Fibroblast of lung (primary cell): ENCODE results near the gene GRK4. TPM values are rescaled to one million over a fixed set of nuclear protein-coding genes. Genes with fewer than 3 reads are reported as not detected.
A peak's percentile ranks its signal among the peaks of the same experiment; 100 is the strongest.

ENCODE experiments used
- DNase-seq, 2 donors: peaks; one replicate each; pipeline versions ENCODE4 v3.0.0 to v3.0.0-alpha.2; 2010; ENCODE audit warnings: low read depth in 2 of 2
- H2AFZ ChIP-seq: 2 replicates; pipeline ENCODE4 v1.5.1; 2012; ENCODE audit warnings: low read length, control low read depth, inconsistent platforms
- H3K27ac ChIP-seq: 2 replicates; pipeline ENCODE4 v1.5.1; 2011; ENCODE audit warnings: low read length, control low read depth; ENCODE audit not compliant: insufficient read depth
- H3K27me3 ChIP-seq: 2 replicates; pipeline ENCODE4 v1.5.1; 2011; ENCODE audit warnings: mild to moderate bottlenecking, low read length; ENCODE audit not compliant: control insufficient read depth, insufficient read depth
- H3K36me3 ChIP-seq: 2 replicates; pipeline ENCODE4 v1.5.1; 2011; ENCODE audit warnings: low read length; ENCODE audit not compliant: control insufficient read depth, insufficient read depth
- H3K4me1 ChIP-seq: 2 replicates; pipeline ENCODE4 v1.5.1; 2011; ENCODE audit warnings: low read length; ENCODE audit not compliant: control insufficient read depth, insufficient read depth; ENCODE audit errors: extremely low read depth
- H3K4me2 ChIP-seq: 2 replicates; pipeline ENCODE4 v1.5.1; 2011; ENCODE audit warnings: low read length, control low read depth; ENCODE audit not compliant: insufficient read depth; ENCODE audit errors: extremely low read depth
- H3K4me3 ChIP-seq, 4 experiments: fragments of 200-600 bp in 1 of 4; sonication (generic) in 1 of 4; replicated peaks in 1 of 4; 2 replicates each; pipeline ENCODE4 v1.5.1; 2011 to 2016; ENCODE audit warnings: low read length in 4 of 4, low read depth in 3 of 4, mild to moderate bottlenecking in 3 of 4, control low read depth in 2 of 4, inconsistent platforms in 1 of 4, mixed read lengths in 1 of 4; ENCODE audit not compliant: insufficient read depth in 1 of 4; ENCODE audit errors: control extremely low read depth in 1 of 4
- H3K79me2 ChIP-seq: 2 replicates; pipeline ENCODE4 v1.5.1; 2012; ENCODE audit warnings: mild to moderate bottlenecking, low read length, inconsistent platforms; ENCODE audit not compliant: control insufficient read depth, insufficient read depth
- H3K9ac ChIP-seq: 2 replicates; pipeline ENCODE4 v1.5.1; 2011; ENCODE audit warnings: mild to moderate bottlenecking, low read length, control low read depth; ENCODE audit not compliant: insufficient read depth
- H3K9me3 ChIP-seq: 2 replicates; pipeline ENCODE4 v1.5.1; 2012; ENCODE audit warnings: low read depth, low read length; ENCODE audit not compliant: control insufficient read depth, insufficient read depth
- H4K20me1 ChIP-seq: 2 replicates; pipeline ENCODE4 v1.5.1; 2011; ENCODE audit warnings: low read length; ENCODE audit not compliant: control insufficient read depth, insufficient read depth; ENCODE audit errors: extremely low read depth
- CTCF ChIP-seq, 2 donors: IDR thresholded peaks in 1 of 2; conservative IDR thresholded peaks in 1 of 2; 1 replicate in 1 of 2; 2 replicates in 1 of 2; pipeline ENCODE4 v1.5.1; 2011 to 2012; ENCODE audit warnings: low read length in 2 of 2, control low read depth in 1 of 2, inconsistent platforms in 1 of 2, low read depth in 1 of 2, mild to moderate bottlenecking in 1 of 2
- EZH2 ChIP-seq: IDR thresholded peaks from 2 replicates; pipeline ENCODE4 v1.5.1; 2012; ENCODE audit warnings: low read length, control low read depth, mild to moderate bottlenecking; ENCODE audit errors: missing control alignments
- polyA minus RNA-seq: library from RNA; depleted of rRNA, polyadenylated mRNA; stranded (reverse); fragments of >200 nt; gene quantifications from 2 replicates; pipeline ENCODE4 v1.2.3, GENCODE V29; 2011; ENCODE audit warnings: low replicate concordance
- polyA plus RNA-seq, 2 donors: library from polyadenylated mRNA; depleted of rRNA in 1 of 2; stranded (reverse) in 1 of 2; unstranded in 1 of 2; fragments of >200 nt; gene quantifications; 2 replicates each; pipeline ENCODE4 v1.2.1, GENCODE V29; 2011 to 2012; ENCODE audit warnings: missing spikeins in 1 of 2
- total RNA-seq: library from RNA; depleted of rRNA; stranded (reverse); fragments of >200 nt; gene quantifications from 2 replicates; pipeline ENCODE4 v1.2.1, GENCODE V29; 2014

GRK4 gene
- total RNA-seq (5.9 and 6.9 TPM in 2 replicates), polyA plus RNA-seq (4.0 and 4.4 TPM in 2 replicates), polyA minus RNA-seq (2.1 and 10.2 TPM in 2 replicates)
- 4.3 and 4.4 TPM in 2 replicates for polyA plus RNA-seq (2012)

- peak within 1 kb of the TSS; percentile 81 for H2AFZ ChIP-seq
- H3K27me3 ChIP-seq, result no peaks in the 10 kb centered on the region
- peak within 1 kb of the TSS; percentile 91 for H3K27ac ChIP-seq
- H3K4me1 ChIP-seq, result peaks cover 4% of the 10 kb centered on the region
- no peaks in the 10 kb centered on the region for H4K20me1 ChIP-seq
- peak within 1 kb of the TSS; percentile 94 for H3K4me2 ChIP-seq
- TF ChIP-seq CTCF (conservative IDR thresholded peaks at IDR 0.05 in 1 of 2, IDR thresholded peaks at IDR 0.05 in 1 of 2; ENCODE audit: low read depth in 1 of 2, low read length in 2 of 2) (peak in 1 of 2 donors; percentile 6), EZH2 (no peak)
- peaks cover 2% of the 10 kb centered on the region for H3K36me3 ChIP-seq
- H3K4me3 ChIP-seq, result peak within 1 kb of the TSS; percentile 87 to 97 (median 90)
- peak within 1 kb of the TSS; percentile 95 for H3K9ac ChIP-seq
- DNase-seq, result peak; percentile 98
- no peaks in the 10 kb centered on the region for H3K9me3 ChIP-seq
- peaks cover 38% of the 10 kb centered on the region for H3K79me2 ChIP-seq
Measured at GRCh38 chr4:2963175-2963965, at the start of gene GRK4, which contains the start of gene NOP14. Gene GRK4, plus strand, starts transcription at chr4:2963571. Its CDS starts 500 bp downstream, at chr4:2964071. Gene NOP14, minus strand, starts transcription at chr4:2963406. Its CDS starts 87 bp downstream, at chr4:2963319.

DNA sequence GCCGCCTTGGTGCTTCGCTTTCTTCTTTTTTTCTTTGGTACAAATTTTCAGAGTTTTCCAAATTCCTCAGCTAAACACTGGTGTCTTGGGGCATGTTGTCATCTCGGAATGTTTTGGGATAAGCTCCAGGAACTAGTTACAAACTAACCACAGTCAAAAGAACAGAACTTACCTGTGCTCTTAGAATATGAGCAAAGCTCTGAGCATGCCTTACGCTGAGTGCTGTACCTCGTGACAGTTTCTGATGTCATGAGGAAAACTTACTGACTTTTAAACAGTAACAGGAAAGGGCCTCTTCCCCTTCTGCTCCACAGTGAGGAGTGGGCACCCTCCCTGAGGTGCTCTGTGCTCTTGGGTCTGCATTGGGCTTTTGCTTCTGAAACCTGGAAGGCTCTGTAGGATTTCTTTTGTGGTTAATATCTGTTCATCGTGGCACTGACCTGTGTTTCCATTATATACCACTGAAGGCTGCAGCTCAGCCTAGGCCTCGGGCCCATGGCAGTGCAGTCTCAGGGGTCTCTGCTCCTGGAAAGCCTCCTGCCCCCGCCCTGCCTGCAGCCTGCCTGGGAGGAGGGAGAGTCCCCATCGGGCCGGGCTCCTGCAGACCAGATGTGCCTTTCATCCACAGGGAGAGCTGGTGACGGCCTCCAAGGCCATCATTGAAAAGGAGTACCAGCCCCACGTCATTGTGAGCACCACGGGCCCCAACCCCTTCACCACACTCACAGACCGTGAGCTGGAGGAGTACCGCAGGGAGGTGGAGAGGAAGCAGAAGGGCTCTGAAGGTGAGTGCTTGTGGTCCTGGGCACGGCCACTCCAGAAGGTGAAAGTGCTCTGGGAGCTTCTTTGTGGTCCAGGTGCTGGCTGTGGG lies 48.9 kb upstream of the GRK4 start:
- Histone ChIP-seq H3K36me3 (peaks cover 13% of the 10 kb centered on the region), H2AFZ (no peak overlapping the region), H3K4me2 (no peak overlapping the region), H3K4me1 (no peaks in the 10 kb centered on the region), H3K9ac (no peak overlapping the region), H3K79me2 (no peaks in the 10 kb centered on the region), H4K20me1 (no peaks in the 10 kb centered on the region), H3K27me3 (no peaks in the 10 kb centered on the region), H3K9me3 (no peaks in the 10 kb centered on the region), H3K27ac (no peak overlapping the region), H3K4me3 (no peak overlapping the region)
- no peak for TF ChIP-seq CTCF (conservative IDR thresholded peaks at IDR 0.05 in 1 of 2, IDR thresholded peaks at IDR 0.05 in 1 of 2; ENCODE audit: low read depth in 1 of 2, low read length in 2 of 2)
- TF ChIP-seq EZH2, result no peak
- DNase-seq, result no peak

- H3K4me2 ChIP-seq, result no peak overlapping the region
- no peaks in the 10 kb centered on the region for H3K9me3 ChIP-seq
Measured at GRCh38 chr4:2915789-2916188, 47.6 kb upstream of the GRK4 start.

More at GRCh38 chr4:2915789-2916188, 47.6 kb upstream of the GRK4 start:
- H3K9ac ChIP-seq, result no peak overlapping the region
- no peak overlapping the region for H3K27ac ChIP-seq
- no peak for TF ChIP-seq EZH2
- TF ChIP-seq CTCF (conservative IDR thresholded peaks at IDR 0.05 in 1 of 2, IDR thresholded peaks at IDR 0.05 in 1 of 2; ENCODE audit: low read depth in 1 of 2, low read length in 2 of 2), result no peak
- no peaks in the 10 kb centered on the region for H3K79me2 ChIP-seq
- H3K4me1 ChIP-seq, result no peaks in the 10 kb centered on the region
- H4K20me1 ChIP-seq, result no peaks in the 10 kb centered on the region
- no peak overlapping the region for H3K4me3 ChIP-seq
- H2AFZ ChIP-seq, result no peak overlapping the region
- no peak for DNase-seq
- H3K36me3 ChIP-seq, result peaks cover 11% of the 10 kb centered on the region
- no peaks in the 10 kb centered on the region for H3K27me3 ChIP-seq
